Activated T-helper 2 cell treated with anti-CD3 and anti-CD28 coated beads, Interferon-gamma antibody, Interleukin-2, Interleukin-4, amounts not matched to agents 10 μg/mL and 5 μg/mL and 100 μg/mL, durations not matched to agents 14 hours and 24 hours and 36 hours (primary cell): ENCODE results near the gene TXNL4A. TPM values are rescaled to one million over a fixed set of nuclear protein-coding genes. Genes with fewer than 3 reads are reported as not detected.
"Not testable (repeated sequence)": the region's sequence is repeated elsewhere in the genome, so short reads cannot be mapped to it uniquely, and the experiment has no call there.

Source experiments
- DNase-seq: peaks from one replicate; pipeline ENCODE4 v3.0.0; 2021; ENCODE audit warnings: low spot score
- H3K27ac Mint-ChIP-seq: one replicate; pipeline ENCODE4 v1.8.0; 2021; ENCODE audit warnings: mixed read lengths
- H3K27me3 Mint-ChIP-seq: one replicate; pipeline ENCODE4 v1.8.0; 2021; ENCODE audit warnings: low read depth, mixed read lengths
- H3K36me3 Mint-ChIP-seq: one replicate; pipeline ENCODE4 v1.8.0; 2021; ENCODE audit warnings: low read depth, mixed read lengths
- H3K4me1 Mint-ChIP-seq: one replicate; pipeline ENCODE4 v1.8.0; 2021; ENCODE audit warnings: low read depth, mixed read lengths
- H3K4me3 Mint-ChIP-seq: one replicate; pipeline ENCODE4 v1.8.0; 2021; ENCODE audit warnings: low read depth, mild to moderate bottlenecking, moderate library complexity, mixed read lengths
- H3K9me3 Mint-ChIP-seq: one replicate; pipeline ENCODE4 v1.8.0; 2021; ENCODE audit warnings: mixed read lengths
- intact Hi-C: fragments of 100-400 bp; cut with micrococcal nuclease; formaldehyde crosslinking; loops from one replicate; pipeline ENCODE4 v1.15.1; 2023
- total RNA-seq: library from RNA; stranded (reverse); gene quantifications from 2 replicates; pipeline ENCODE4 v1.2.3, GENCODE V29; 2022

The TXNL4A gene
- total RNA-seq, 1 donor from 2014 or later: 194 TPM

GRCh38 chr18:80012714-80013113 lies 24.4 kb upstream of the TXNL4A start:
- H3K9me3 Mint-ChIP-seq: peaks cover 45% of the 10 kb centered on the region
- no peak overlapping the region for H3K27ac Mint-ChIP-seq
- no peak overlapping the region for H3K4me3 Mint-ChIP-seq
- no peak for DNase-seq
- H3K4me1 Mint-ChIP-seq: no peaks in the 10 kb centered on the region
- no peaks in the 10 kb centered on the region for H3K36me3 Mint-ChIP-seq
- no peaks in the 10 kb centered on the region for H3K27me3 Mint-ChIP-seq
- intact Hi-C loops: no loop called here

GRCh38 chr18:80011496-80012137 lies 23.3 kb upstream of the TXNL4A start:
- not testable (repeated sequence) for DNase-seq

GRCh38 chr18:80010551-80010906 lies 22.2 kb upstream of the TXNL4A start:
- H3K4me1 Mint-ChIP-seq: no peaks in the 10 kb centered on the region
- no peak for DNase-seq
- peaks cover 45% of the 10 kb centered on the region for H3K9me3 Mint-ChIP-seq
- H3K27me3 Mint-ChIP-seq: no peaks in the 10 kb centered on the region
- H3K4me3 Mint-ChIP-seq: no peak overlapping the region
- H3K27ac Mint-ChIP-seq: no peak overlapping the region
- intact Hi-C loops: no loop called here
- H3K36me3 Mint-ChIP-seq: no peaks in the 10 kb centered on the region

More at GRCh38 chr18:80011496-80012137, 23.3 kb upstream of the TXNL4A start:
- H3K27ac Mint-ChIP-seq, H3K27me3 Mint-ChIP-seq, H3K4me1 Mint-ChIP-seq, H3K36me3 Mint-ChIP-seq, intact Hi-C loops, H3K4me3 Mint-ChIP-seq: not testable (repeated sequence)
- peaks cover 45% of the 10 kb centered on the region for H3K9me3 Mint-ChIP-seq

GRCh38 chr18:80009661-80010550 lies 21.5 kb upstream of the TXNL4A start:
- Mint-ChIP-seq H3K9me3 (peaks cover 45% of the 10 kb centered on the region), H3K27ac (no peak overlapping the region), H3K4me3 (no peak overlapping the region), H3K4me1 (no peaks in the 10 kb centered on the region), H3K36me3 (no peaks in the 10 kb centered on the region), H3K27me3 (no peaks in the 10 kb centered on the region)
- no peak for DNase-seq
- intact Hi-C loops: no loop called here

- Mint-ChIP-seq H3K4me1 (no peaks in the 10 kb centered on the region), H3K27ac (no peak overlapping the region), H3K4me3 (no peak overlapping the region), H3K9me3 (peaks cover 25% of the 10 kb centered on the region), H3K27me3 (no peaks in the 10 kb centered on the region), H3K36me3 (no peaks in the 10 kb centered on the region)
- intact Hi-C loops: no loop called here
- DNase-seq: no peak
Measured at GRCh38 chr18:80006724-80007123, 18.4 kb upstream of the TXNL4A start.

- peaks cover 22% of the 10 kb centered on the region for H3K9me3 Mint-ChIP-seq
- peaks cover 4% of the 10 kb centered on the region for H3K36me3 Mint-ChIP-seq
- H3K27ac Mint-ChIP-seq: no peak overlapping the region
- H3K4me3 Mint-ChIP-seq: no peak overlapping the region
- H3K4me1 Mint-ChIP-seq: no peaks in the 10 kb centered on the region
- no peak for DNase-seq
- intact Hi-C loops: no loop called here
- H3K27me3 Mint-ChIP-seq: no peaks in the 10 kb centered on the region
Measured at GRCh38 chr18:80004600-80005342, 16.4 kb upstream of the TXNL4A start.

GRCh38 chr18:80002468-80002867 lies 14.1 kb upstream of the TXNL4A start:
- no peak for DNase-seq
- Mint-ChIP-seq H3K4me1 (no peaks in the 10 kb centered on the region), H3K27me3 (no peaks in the 10 kb centered on the region), H3K36me3 (peaks cover 4% of the 10 kb centered on the region), H3K4me3 (no peak overlapping the region), H3K9me3 (peaks cover 10% of the 10 kb centered on the region), H3K27ac (no peak overlapping the region)
- intact Hi-C loops: no loop called here

- intact Hi-C loops: no loop called here
- no peak for DNase-seq
- H3K4me3 Mint-ChIP-seq: no peak overlapping the region
- H3K27ac Mint-ChIP-seq: no peak overlapping the region
- H3K9me3 Mint-ChIP-seq: peaks cover 10% of the 10 kb centered on the region
- no peaks in the 10 kb centered on the region for H3K27me3 Mint-ChIP-seq
- no peaks in the 10 kb centered on the region for H3K4me1 Mint-ChIP-seq
- peaks cover 4% of the 10 kb centered on the region for H3K36me3 Mint-ChIP-seq
Measured at GRCh38 chr18:80000877-80001276, 12.5 kb upstream of the TXNL4A start.

- DNase-seq, H3K27me3 Mint-ChIP-seq, H3K4me1 Mint-ChIP-seq, H3K4me3 Mint-ChIP-seq, H3K36me3 Mint-ChIP-seq, H3K9me3 Mint-ChIP-seq, intact Hi-C loops, H3K27ac Mint-ChIP-seq: not testable (repeated sequence)
Measured at GRCh38 chr18:79999701-80000100, 11.3 kb upstream of the TXNL4A start.

- Mint-ChIP-seq H3K4me3 (no peak overlapping the region), H3K9me3 (no peaks in the 10 kb centered on the region)
- DNase-seq: no peak
Measured at GRCh38 chr18:79991494-79991893, 3.1 kb upstream of the TXNL4A start.

GRCh38 chr18:79989195-79989497 lies 783 bp upstream of the TXNL4A start:
- Mint-ChIP-seq H3K36me3 (peaks cover 29% of the 10 kb centered on the region), H3K9me3 (no peaks in the 10 kb centered on the region), H3K27me3 (no peaks in the 10 kb centered on the region), H3K4me3 (peak overlapping the region; percentile 96), H3K4me1 (peaks cover 23% of the 10 kb centered on the region), H3K27ac (peak overlapping the region; percentile 95)
- intact Hi-C loops: loop anchor here (2.0 to 10.0 kb wide), 2 partner anchors 38 to 194 kb away; partner anchors contain the start of genes KCNG2 and SLC66A2
- DNase-seq: no peak

More at GRCh38 chr18:79991494-79991893, 3.1 kb upstream of the TXNL4A start:
- intact Hi-C loops: no loop called here
- Mint-ChIP-seq H3K36me3 (peaks cover 12% of the 10 kb centered on the region), H3K27me3 (no peaks in the 10 kb centered on the region), H3K4me1 (peaks cover 9% of the 10 kb centered on the region), H3K27ac (no peak overlapping the region)

GRCh38 chr18:79988071-79988450 lies 302 bp downstream of the TXNL4A start:
- peak; percentile 69 for DNase-seq
- intact Hi-C loops: loop anchor here (1.0 to 10.0 kb wide), 5 partner anchors 37 to 309 kb away; partner anchors contain the start of genes ADNP2, CTDP1, KCNG2 and SLC66A2
- Mint-ChIP-seq H3K4me3 (peak overlapping the region; percentile 92), H3K9me3 (no peaks in the 10 kb centered on the region), H3K27me3 (no peaks in the 10 kb centered on the region), H3K27ac (peak overlapping the region; percentile 83), H3K36me3 (peaks cover 37% of the 10 kb centered on the region), H3K4me1 (peaks cover 32% of the 10 kb centered on the region)
